NCI-H510A treated with DMSO at 0.1 percent for 48 hours (cell line): Measurements from ENCODE around the gene B4GALT7.
"Not testable (repeated sequence)": the region's sequence is repeated elsewhere in the genome, so short reads cannot be mapped to it uniquely, and the experiment has no call there.

Source experiments
- DNase-seq: peaks from one replicate; lab custom pipeline; 2025; lab: John Stamatoyannopoulos, UW

B4GALT7 gene, protein sequence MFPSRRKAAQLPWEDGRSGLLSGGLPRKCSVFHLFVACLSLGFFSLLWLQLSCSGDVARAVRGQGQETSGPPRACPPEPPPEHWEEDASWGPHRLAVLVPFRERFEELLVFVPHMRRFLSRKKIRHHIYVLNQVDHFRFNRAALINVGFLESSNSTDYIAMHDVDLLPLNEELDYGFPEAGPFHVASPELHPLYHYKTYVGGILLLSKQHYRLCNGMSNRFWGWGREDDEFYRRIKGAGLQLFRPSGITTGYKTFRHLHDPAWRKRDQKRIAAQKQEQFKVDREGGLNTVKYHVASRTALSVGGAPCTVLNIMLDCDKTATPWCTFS

DNA sequence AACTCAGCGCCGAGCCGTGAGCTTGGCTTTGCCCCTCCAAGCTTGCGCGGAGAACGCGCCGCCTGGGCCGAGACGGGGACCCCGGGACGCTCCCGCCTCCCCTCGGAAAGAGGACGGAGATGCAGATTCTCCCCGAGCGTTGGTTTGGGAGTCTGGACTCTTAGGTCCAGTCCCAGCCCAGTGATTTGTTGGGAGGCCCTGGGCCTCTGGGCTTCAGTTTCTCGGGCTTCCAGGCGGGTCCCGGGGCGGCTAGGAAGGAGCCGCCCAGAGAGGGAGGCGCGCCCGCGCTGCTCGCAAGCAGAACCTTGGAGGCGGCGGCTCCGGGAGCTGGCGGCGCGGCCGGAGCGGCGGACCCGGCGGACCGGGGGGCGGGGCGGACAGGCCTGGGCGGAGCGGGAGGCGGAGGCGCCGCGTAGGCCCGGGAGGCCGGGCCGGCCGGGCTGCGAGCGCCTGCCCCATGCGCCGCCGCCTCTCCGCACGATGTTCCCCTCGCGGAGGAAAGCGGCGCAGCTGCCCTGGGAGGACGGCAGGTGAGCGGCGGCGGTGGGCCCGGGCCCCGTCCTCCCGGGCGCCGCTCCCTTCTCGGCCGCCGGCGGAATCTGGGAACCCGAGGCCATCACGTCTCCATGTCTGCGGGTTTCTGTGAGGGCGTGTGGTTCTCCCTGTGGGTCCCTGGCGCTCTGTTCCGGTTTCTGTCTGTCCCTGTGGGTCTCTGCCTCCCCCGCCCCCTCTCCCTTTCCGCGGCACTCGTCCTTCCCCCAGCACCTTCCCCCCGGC is at the start of gene B4GALT7:
B4GALT7 (plus strand) TSS at position 402 of the 777 bp plus-strand sequence; CDS start at position 481, 79 bp downstream.
- peak; percentile 49 for DNase-seq

DNA sequence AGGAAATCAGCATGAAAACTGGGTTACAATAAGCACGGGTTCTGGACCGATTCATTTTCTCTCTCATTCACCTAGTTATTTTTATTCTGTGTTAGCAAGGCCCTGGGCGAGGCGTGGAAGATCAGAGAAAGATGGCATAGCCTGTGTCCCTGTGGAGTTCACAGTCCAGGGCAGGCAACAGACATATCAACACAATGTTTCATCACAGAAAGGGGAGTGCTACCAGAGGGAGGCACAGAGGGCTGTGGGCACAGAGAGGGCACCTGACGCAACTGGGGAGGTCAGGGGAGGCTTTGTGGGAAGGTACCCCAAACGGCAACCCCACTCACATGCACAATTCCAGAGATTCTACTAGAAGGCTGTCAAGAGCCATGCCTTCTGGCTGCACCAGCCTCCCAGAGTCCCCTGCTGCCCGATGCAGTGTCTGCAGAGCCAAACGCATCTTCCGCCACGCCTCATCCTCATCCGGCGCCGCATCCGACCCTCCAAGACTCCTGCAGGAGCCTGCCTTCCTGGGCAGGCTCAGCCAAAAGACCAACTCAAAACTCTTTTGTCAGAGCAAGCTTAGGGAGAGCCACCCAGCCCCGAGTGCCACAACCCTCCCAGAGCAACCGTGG is 47.0 kb upstream of the B4GALT7 start:
- DNase-seq, result no peak

DNA sequence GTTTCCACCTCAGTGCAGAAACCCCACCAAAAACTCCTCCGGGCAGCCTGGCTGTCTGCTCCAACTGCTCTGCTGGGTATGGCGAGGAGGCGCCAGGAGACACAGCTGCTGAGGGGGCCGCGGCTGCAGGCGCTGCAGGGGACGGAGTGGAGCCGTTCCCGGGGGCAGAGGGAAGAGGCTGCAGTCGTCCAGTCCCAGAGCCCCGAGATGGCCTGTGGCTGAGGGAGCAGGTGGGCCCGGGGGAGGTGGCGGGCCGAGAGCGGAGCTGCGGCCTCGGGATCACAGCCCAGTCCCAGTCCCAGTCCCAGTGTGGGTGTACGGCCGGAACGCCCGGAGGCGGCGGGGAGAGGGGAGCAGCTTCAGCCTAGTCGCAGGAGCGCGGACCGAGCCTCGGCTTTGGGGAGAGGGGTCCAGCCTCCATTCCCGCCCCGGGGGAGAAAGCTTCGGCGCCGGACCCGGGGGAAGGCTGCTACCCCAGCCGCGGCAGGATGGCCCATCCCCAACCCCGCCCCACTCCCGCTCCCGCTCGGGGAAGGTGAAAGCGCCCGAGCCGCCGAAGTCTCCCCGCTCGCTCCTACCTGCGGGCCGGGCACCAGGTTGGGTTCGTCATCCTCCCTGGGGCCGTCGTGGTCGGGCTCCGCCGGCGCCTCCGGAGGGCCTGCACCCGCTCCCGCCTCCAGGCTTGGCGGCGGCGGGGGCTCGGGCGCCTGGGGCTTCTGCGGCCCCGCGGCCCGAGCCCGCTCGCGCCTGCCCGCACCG is 46.1 kb upstream of the B4GALT7 start:
- no peak for DNase-seq

DNA sequence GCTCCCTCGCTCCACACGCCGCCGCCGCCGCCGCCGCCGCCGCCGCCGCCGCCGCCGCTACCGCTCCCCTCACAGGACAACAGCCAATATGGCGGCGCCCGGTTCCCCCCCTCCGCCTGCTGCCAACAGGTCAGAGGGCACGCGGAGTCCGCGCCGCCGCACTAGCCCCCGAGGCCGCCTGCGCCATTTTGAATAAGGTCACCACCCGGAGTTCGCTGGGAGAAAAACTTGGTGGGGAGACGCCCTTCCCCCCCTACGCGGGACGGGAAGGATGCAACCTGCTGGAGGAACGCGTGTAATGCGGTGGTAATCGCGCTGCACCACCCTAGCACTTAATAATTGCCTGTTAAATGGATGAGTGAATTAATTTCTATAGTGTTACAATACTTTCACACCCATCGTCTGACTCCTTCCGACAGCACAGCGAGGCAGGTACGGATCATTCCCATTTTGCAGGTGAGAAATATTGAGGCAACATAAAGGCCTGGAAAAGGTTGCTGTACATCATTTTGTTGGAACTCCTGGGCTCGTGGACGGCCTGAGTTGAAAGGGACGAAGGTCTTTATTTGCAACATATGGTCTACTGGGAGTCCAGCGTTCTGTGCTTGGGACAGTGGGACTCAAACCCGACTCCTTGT is 45.3 kb upstream of the B4GALT7 start, which contains the start of gene FAM193B:
FAM193B (minus strand) TSS at position 90 of the 638 bp plus-strand sequence. CDS start 105 bp downstream, outside the sequence.
- peak; percentile 77 for DNase-seq

DNA sequence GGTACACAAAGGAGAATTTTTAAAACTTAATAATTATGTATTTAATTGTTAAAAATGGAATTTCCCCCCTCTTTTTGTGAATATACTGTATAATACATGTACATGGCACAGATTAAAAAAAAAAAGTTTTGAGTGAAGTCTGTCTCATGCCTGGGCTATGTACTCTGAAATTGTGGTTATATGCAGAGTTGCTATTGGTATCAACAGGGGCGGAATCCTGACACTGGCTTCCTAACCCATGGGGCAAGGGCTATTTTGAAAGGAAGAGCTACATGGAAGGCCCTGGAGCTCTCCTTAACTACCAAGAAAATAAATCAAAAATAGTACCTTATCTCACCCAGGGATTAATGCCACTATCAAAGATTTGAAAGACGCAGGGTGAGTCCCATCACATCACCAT is 44.7 kb upstream of the B4GALT7 start:
- no peak for DNase-seq

DNA sequence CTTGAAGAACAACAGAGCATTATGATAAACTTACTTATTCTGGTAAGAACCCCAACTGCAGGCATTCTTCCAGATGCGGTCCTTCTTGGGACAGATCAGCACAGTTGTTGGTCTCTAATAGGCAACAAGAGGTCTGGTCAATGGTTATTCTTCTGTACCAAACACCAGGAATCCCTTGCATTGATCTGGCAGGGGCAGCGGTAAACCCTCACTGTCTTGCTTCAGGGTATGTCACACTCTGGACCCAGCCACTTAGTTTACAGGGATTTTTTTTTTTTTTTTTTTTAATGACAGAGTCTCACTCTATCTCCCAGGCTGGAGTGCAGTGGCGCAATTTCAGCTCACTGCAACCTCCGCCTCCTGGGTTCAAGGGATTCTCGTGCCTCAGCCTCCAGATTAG is 44.3 kb upstream of the B4GALT7 start:
- no peak for DNase-seq

DNA sequence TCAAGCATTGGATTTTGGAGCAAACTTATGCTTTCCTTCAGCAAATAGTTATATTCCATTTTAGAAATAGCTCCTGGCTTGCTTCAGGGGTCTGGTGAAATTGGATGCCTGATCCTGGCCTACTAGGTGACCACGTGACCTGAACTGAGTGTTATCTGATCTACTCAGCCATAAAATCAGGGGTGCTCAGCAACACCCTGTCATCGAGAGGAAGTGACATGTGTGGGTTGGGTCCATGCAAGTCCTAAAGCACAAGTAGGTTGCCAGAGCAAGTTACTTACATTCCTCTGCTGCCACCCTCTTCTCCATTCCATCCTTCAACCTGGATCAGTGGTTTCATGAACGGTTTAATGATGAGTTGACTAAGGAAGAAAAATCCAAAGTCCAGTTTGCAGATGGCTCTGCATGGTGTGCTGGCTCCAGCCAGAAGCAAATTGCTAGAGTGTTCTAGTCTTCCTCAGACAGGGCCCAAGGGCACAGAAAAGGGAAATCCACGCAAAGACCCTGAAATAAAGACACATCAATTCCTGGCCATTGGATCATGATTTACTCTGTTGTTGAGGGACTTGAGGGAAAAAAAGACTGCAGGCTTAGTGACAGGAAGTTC is 42.8 kb upstream of the B4GALT7 start:
- DNase-seq, result peak; percentile 41

DNA sequence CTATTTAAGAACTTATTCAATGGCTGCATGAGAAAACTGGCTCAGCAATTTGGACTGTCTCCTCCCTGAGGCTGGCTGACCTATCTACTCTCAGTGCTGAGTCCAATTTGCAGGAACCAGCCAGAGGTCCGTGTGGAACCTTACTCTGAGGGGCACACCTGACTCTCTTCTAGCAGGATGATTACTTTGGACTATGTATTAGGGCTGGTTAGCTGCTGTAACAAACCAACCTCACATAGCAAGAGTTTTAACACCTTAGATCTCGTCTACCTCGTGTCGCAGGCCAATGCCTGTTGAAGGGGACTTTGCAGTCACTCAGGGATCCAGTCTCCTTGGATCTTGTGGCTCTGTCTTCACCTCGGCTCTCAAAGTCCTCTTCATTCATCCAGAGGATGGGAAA is 42.1 kb upstream of the B4GALT7 start:
- no peak for DNase-seq

DNA sequence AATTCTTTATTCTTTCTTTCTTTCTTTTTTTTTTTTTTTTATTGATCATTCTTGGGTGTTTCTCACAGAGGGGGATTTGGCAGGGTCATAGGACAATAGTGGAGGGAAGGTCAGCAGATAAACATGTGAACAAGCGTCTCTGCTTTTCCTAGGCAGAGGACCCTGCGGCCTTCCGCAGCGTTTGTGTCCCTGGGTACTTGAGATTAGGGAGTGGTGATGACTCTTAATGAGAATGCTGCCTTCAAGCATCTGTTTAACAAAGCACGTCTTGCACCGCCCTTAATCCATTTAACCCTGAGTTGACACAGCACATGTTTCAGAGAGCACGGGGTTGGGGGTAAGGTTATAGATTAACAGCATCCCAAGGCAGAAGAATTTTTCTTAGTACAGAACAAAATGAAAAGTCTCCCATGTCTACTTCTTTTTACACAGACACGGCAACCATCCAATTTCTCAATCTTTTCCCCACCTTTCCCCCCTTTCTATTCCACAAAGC is 40.4 kb upstream of the B4GALT7 start:
- DNase-seq, result not testable (repeated sequence)

DNA sequence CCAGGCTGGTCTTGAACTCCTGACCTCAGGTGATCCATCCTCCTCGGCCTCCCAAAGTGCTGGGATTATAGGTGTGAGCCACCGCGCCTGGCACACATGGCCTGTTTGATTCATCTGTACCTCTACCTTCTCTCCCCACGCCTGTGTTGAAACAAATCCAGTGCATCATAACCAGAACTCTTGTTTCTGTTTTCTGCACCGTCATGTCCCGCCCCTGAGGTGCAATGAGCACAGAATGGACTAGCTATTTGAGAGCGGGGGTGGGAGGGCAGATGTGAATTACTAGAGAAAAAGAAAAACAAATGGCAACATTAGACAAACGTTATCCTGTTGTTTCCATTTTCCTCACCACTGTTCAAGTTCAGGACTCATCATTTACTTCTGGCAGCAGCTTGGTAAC is 34.9 kb upstream of the B4GALT7 start:
- DNase-seq, result no peak

DNA sequence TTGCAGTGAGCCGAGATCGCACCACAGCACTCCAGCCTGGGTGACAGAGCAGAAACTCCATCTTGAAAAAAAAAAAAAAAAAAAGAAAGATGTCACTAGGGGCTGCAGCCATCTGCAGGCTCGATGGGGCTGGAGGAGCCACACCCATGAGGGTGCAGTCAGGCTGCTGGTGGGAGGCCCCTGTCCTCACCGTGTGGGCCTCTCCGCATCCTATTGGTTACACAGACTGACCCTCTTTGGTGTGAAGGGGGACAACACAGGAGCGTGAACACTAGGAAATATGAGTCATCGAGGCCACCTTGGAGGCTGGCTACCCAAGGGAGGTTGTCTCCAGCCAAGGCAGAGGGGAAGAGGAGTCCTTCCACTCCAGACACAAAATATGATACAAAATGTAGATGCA is 31.6 kb upstream of the B4GALT7 start:
- DNase-seq, result no peak

DNA sequence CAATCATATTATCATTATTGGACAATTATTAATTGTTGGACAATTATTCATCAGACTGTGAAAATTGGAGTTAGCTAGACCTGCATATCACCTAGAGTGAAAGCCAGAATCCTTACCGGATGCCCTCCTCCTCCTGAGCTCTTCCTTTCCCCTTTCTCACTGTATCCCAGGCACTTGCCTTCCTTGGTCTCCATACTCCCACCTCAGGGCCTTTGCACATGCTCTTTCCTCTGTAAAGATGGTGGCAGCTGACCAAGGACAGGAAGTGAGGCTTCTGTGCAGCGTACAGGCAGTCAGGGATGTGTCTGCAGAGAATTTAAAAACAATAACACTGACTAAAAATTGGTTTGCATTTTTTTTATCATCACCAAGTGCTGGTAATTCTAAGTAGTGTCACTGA is 30.0 kb upstream of the B4GALT7 start:
- DNase-seq, result no peak

DNA sequence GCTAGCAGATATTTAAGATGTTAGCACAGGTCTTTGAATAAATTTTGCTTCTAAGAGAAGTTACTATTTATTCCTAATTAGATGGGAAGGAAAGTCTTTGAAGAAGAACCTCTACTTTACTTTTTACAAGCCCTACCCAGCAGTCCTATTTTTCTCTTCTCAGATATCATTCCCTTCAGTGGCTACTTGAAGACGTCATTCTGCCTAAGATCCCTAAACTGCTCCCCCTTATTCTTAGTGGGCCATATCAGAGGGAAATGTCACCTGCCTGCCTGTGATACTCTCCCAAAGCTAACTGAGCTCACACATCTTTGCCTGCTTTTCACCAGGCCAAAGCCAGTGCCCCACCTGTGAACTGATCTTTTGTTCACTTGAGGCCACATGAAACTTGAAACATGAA is 24.4 kb upstream of the B4GALT7 start:
- DNase-seq, result no peak

DNA sequence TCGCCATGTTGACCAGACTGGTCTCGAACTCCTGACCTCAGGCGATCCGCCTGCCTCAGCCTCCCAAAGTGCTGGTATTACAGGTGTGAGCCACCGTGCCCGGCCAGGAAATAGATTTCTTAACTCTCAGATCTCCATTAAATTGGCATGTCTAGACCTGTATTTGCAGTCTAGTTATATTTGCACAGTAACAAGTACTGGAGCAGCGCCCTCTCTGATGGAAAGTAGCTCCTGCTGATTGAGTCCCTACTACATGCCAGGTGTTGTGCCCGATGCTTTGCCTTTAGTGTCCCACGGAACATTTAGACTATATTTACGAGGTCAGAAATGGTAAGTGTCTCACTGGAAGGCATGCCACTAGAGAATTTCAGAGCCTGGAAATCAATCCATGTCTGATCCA is 23.8 kb upstream of the B4GALT7 start:
- no peak for DNase-seq

DNA sequence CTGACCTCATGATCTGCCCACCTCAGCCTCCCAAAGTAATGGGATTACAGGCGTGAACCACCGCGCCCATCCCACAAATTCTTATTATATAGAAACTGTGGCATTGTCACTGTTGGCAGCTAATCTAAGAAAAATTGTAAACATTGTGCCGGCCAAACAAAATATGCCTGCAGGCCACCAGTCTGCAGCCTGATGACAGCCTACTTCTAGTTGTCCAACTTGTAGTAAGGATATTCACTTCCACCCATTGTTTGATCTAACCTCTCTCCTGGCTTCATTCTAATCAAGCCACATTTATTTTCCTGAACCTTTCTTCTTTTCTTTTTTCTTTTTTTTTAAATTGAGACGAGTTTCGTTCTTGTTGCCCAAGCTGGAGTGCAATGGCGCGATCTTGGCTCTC is 21.6 kb upstream of the B4GALT7 start:
- DNase-seq, result no peak

DNA sequence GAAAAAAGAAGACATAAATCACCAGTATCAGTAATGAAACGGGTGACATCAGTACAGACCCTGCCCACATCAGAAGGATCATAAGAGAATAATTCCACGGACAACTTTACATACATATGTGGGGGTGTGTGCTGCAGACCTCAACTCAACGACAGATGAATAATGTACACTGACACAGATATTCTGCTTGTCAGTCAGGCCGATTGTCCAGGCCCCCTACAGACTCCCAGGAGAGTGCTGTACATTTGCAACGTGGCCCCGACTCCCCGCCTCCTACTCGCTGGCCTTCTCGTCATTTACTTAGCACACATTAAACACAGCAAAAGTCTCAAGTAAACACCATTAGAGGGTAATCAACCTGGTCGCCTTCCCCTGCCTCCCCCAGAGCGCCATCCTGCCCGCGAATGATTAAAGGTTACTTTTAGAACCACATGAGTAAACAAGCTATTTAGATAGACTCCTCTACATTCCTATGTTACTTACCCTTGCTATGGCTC is 11.5 kb upstream of the B4GALT7 start:
- DNase-seq, result no peak

DNA sequence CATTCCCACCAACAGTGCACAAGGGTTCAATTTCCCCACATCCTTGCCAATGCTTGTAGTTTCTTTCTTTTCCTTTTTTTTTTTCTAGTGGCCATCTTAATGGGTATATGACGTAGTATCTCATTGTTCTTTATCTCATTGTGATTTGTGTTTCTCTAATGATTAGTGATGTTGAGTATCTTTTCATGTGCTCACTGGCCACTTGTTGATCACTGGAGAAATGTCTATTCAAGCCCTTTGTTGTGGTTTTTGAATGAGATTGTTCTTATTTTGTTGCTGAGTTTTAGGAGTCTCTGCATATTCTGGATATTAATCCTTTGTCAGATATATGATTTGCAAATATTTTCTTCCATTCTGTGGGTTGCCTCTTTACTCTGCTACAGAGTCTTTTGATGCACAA is 9.5 kb upstream of the B4GALT7 start:
- DNase-seq, result no peak

DNA sequence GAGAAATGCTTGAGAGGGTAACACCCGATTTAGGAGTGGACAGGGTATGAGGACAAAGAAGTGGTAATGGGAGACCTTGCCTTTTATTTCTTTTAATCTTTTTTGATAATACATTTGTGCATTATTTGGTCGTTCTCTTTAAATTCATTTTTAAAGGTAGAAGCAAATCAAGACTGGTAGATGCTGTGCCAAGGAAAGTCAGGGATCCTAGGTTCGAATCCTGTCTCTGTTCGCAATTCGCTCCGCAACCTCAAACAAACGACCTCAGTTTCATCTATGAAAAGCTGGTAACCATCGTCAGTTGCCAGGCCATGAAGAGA is 8.3 kb upstream of the B4GALT7 start:
- DNase-seq, result no peak

DNA sequence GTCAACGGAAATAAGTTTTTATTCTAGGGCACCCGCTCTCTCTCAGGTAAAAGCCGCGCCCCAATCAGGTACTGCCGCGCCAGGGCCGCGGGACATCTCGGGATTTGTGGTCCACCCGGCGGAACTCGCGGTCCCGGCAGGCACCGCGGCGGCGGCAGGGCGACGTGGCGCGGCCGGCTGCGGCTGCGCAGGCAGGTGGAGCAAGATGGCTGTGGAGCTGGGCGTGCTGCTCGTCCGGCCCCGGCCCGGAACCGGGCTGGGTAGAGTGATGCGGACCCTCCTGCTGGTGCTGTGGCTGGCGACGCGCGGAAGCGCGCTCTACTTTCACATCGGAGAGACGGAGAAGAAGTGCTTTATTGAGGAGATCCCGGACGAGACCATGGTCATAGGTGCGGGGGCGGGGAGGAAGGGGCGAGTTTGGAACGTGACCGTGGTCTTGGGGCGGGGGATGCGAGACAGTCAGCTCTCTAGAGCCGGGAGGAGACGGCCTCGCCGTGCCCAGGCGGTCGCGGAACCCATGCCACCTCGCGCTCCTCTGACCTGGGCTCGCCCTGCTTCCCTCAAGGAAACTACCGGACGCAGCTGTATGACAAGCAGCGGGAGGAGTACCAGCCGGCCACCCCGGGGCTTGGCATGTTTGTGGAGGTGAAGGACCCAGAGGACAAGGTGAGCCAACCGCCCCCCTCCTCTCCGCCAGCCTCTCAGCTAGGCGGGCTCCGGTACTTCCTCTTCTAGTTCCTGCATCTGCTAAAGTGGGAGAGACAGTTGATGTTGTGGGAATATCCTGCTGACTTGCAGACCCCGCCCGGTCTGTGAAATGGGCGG is 7.7 kb upstream of the B4GALT7 start, which contains the start of gene TMED9:
TMED9 (plus strand) TSS at position 194 of the 825 bp plus-strand sequence; CDS start at position 206, 12 bp downstream.
- peak; percentile 72 for DNase-seq

DNA sequence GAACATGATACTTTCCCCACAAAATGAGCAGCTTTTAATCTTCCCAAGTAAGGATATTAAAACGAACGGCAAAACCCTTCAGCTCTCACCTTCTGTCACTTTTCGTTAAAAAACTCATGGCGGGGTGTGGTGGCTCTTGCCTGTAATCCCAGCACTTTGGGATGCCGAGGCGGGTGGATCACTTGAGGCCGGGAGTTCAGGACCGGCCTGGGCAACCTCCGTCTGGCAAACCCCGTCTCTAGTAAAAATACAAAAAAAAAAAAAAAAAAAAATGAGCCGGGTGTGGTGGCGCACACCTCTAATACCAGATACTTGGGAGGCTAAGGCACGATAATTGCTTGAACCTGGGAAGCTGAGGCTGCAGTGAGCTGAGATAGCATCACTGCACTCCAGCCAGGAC is 7.0 kb upstream of the B4GALT7 start:
- DNase-seq, result no peak
